HG03097 (cell line): ENCODE results near the gene GRWD1.
A peak's percentile ranks its signal among the peaks of the same experiment; 100 is the strongest.

ENCODE experiments used
- ATAC-seq: cut with Tn5 transposase; IDR thresholded peaks from one replicate; pipeline ENCODE4 v1.9.1; 2021; ENCODE audit not compliant: unreplicated experiment, low FRiP score

GRWD1 gene

DNA sequence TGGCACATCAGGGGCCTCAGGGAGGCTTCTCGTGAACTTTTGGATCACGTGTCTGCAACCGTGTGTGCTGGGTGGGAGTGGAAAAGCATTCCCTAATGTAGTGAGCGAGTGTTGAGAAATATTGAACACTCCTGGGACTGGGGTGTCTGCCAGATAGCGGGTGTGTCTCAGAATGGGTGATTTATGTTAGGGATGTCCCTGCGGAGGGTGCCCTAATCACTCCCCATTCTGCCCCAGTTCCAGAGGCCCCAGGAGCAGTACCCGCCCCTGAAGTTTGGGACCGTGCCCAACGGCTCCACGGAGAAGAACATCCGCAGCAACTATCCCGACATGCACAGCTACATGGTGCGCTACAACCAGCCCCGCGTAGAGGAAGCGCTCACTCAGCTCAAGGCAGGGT, 24.2 kb upstream of the GRWD1 start:
- no peak for ATAC-seq

DNA sequence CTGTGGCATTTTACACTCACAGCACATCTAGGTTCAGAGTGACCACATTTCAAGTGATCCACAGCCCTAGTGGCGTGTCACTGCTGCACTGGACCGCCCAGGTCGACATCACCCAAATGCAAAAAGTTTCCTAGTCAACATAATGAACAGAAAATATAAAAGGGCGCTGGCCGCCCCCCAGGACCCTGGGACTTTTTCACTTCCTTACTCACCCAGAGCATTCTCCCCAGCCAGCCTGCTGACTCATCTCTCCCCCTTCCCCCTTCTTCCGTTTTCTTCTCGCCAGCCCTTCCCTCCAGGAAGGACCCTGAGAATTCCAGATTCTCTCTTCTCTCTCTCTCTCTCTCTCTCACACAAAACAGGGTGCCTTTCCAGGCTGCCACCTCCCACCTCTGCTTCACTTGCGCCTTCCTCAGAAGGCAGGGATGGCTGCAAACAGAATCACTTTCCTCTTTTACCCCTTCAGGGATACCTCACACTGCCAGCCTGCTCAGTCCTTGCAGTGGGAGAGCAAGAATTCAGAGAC, 21.0 kb upstream of the GRWD1 start:
- no peak for ATAC-seq

DNA sequence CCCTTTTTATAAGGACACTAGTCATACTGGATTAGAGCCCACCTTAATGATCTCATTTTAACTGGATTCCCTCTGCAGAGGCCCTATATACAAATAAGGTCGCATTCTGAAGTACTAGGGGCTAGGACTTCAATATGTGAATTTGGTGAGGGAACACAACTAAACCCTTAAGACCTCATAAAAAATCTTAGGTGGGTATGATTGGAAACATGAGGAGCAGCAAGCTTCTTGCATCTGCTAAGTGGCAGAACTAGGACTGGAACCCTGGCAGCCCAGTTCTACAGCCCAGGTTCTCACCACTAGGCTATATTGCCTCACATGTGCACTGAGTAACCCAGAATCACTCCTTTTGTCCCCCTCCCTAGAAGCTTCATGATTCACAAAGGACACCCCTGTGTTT, 17.1 kb upstream of the GRWD1 start:
- ATAC-seq, result no peak

DNA sequence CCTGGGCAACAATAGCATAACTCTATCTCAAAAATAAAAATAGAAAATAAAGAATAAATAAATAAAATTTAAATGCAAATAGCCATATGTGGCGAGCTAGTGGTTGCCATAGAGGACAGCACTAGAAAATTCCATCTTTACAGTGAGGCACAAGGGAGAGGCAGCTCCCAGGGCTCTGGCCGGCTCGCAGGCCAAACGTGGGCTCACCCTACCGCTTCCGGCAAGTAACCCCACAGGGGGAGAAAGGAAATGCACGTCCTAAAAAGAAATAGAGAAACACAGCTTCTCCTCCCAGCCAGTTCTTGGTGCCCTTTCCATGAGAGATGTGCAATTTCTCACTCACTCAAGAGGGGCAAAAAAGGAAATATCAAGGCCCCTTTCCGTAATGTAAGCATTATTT, 12.4 kb upstream of the GRWD1 start:
- ATAC-seq, result no peak

DNA sequence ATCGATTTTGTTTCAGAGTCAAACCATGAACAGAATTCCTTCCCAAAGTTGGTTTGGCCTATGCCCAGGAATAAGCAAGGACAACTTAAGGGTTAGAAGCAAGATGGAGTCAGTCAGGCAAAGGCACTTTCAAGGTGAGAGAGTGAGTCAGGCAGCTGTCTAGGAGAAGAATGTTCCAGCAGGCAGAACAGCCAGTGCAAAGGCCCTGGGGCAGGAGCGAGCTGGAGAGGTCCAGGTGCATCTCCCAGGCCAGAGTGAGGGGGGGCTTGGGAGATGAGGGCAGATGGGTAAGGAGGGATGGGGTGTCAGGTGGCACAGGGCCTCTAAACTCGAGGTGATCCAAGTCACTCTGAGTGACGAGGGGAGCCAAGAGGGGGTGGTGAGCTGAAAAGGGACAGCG, 9.2 kb upstream of the GRWD1 start:
- no peak for ATAC-seq

DNA sequence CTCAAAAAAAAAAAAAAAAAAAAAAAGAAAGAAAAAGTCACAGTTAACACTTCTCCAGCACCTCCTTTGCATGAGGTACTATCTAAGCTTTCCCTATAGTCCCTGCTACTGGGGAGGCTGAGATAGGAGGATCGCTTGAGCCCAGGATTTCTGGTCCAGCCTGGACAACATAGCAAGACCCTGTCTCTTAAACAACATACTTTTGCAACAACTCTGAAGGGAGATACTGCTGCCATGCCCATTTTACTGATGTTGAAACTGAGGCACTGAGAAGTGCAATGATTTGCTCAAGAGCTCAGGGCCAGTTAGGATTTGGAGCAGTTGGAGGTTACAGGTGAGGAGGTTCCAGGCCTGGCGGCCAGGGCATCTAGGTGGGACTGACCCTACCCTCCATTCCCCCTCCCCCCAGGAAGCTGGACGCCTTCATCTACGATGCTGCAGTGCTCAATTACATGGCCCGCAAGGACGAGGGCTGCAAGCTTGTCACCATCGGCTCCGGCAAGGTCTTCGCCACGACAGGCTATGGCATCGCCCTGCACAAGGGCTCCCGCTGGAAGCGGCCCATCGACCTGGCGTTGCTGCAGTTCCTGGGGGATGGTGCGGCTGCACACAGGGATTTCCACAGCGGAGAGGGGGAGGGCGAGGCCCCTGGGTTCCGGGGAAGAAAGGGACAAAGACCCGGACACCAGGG, 4.3 kb upstream of the GRWD1 start:
- no peak for ATAC-seq

DNA sequence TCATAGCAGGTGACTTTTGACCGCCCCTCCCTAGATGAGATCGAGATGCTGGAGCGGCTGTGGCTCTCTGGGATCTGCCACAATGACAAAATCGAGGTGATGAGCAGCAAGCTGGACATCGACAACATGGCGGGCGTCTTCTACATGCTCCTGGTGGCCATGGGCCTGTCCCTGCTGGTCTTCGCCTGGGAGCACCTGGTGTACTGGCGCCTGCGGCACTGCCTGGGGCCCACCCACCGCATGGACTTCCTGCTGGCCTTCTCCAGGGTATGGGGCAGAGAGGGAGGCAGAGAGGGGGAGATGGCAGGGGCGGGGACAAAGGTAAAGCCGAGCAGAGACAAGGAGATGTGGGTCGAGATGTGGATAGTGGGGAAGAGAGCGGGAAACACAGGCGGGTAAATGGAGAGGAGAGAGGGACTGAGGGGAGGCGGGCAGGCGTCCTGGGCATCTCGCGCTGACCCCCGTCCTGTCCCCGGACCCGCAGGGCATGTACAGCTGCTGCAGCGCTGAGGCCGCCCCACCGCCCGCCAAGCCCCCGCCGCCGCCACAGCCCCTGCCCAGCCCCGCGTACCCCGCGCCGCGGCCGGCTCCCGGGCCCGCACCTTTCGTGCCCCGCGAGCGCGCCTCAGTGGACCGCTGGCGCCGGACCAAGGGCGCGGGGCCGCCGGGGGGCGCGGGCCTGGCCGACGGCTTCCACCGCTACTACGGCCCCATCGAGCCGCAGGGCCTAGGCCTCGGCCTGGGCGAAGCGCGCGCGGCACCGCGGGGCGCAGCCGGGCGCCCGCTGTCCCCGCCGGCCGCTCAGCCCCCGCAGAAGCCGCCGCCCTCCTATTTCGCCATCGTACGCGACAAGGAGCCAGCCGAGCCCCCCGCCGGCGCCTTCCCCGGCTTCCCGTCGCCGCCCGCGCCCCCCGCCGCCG, 3.4 kb upstream of the GRWD1 start:
- no peak for ATAC-seq

DNA sequence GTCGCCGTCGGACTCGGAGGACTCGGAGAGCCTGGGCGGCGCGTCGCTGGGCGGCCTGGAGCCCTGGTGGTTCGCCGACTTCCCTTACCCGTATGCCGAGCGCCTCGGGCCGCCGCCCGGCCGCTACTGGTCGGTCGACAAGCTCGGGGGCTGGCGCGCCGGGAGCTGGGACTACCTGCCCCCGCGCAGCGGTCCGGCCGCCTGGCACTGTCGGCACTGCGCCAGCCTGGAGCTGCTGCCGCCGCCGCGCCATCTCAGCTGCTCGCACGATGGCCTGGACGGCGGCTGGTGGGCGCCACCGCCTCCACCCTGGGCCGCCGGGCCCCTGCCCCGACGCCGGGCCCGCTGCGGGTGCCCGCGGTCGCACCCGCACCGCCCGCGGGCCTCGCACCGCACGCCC, 2.5 kb upstream of the GRWD1 start:
- no peak for ATAC-seq

DNA sequence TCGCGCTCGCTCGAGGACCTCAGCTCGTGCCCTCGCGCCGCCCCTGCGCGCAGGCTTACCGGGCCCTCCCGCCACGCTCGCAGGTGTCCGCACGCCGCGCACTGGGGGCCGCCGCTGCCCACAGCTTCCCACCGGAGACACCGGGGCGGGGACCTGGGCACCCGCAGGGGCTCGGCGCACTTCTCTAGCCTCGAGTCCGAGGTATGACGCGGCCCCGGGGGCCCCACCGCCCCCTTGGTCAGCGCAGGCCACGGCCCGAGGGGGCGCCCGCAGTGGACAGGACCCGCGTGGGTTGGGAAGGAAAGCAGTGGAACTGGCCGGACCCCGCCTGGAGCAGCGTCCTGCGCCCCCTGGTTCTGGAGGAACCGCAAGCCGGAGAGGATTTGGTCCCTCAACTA, 2.1 kb upstream of the GRWD1 start:
- ATAC-seq, result no peak

DNA sequence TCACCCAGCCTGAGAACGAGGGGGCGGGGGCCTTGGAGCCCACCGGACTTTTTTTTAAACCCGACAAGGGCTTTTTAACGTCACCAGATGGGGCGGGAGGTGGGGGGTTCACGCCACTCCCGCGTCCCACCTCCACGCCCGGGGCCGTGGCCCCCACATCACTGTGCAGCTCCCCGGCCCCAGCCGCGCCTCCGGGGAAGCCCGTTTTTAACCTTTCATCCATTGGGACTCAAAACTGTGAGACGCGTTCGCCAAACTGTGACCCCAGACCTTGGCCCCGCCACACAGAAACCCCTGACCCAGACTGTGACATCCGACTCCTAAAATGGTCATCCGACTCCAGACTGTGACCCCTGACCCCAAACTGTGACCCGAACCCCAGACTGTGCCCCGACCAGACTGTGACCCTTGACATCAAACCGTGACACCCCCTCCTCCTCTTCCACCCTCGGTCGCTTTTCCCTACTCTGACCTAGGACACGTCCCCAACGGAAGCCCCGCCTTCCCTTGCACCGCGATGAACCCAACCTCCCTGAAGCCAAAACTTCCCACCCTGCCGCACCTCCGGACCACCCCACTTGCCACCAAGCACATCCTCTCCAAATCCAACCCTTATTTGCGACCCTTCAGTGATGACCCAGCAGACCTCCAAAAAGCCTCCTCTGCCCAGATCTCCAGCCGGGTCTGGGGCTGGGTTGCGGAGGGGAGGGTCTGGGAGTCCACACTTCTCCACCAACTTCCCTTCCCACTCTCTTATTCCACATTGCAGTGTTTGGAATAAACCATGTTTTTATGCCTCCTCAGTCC, 1.5 kb upstream of the GRWD1 start:
- no peak for ATAC-seq

DNA sequence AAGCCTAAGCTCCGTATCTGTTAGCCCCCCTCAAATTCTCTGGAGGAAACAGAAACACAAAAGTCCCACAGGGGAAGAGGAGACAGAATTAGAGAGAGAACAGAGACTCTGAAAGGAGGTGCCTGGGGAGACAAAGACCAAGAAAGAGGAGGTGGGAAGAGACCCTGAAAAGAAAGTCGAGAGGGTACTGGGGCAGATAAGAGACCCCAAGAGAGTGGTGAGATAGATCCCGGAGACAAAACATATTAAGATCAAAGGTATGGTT, 915 bp upstream of the GRWD1 start:
- ATAC-seq, result no peak

DNA sequence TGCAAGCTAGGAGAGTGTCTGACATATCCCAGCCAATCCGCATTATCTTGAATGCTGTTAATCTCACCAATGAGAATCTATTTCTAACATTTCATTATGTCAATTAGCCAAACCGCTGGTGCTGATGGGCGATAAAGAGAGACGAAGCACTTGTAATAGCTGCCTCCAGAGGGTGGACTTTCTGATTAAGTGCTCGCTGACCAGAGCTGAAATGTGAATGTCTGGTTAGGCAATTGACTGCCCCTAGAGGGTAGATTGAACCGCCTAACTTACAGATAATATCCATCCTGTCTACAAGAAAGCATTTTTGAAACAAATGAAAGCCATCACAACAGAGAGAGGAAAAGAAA, 552 bp upstream of the GRWD1 start:
- peak; percentile 31 for ATAC-seq

DNA sequence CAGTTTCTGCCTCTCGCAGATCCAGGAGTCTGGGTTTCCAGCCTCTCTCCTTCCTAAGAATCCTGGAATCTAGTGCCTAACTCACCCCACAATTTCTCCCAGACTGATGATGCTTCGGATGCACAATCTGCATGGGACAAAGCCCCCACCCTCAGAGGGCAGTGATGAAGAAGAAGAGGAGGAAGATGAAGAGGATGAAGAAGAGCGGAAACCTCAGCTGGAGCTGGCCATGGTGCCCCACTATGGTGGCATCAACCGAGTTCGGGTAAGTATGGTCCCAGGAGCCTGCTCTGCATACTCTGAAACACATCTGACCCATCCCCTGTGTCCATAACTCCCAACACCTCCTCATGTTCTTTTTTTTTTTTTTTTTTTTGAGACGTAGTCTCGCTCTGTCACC, 796 bp downstream of the GRWD1 start:
- ATAC-seq, result no peak

DNA sequence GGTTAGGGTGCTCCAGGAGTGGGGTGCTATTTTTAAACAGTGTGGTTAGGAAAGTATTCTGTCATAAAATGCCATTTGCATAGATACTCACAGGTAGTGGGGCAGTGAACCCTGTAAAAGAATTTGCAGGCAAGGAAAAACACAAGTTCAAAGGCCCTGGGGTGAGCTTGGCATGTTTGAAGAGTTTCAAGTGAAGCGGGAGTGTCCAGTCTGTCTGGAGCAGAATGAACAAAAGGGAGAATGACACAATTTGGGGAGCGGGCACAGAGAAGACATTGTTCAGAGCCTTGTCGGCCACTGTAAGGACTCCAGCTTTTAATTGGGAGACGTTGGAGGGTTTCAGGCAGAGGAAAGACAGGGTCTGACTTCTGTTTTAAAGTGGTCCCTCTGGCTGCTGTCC, 2.8 kb downstream of the GRWD1 start:
- no peak for ATAC-seq

DNA sequence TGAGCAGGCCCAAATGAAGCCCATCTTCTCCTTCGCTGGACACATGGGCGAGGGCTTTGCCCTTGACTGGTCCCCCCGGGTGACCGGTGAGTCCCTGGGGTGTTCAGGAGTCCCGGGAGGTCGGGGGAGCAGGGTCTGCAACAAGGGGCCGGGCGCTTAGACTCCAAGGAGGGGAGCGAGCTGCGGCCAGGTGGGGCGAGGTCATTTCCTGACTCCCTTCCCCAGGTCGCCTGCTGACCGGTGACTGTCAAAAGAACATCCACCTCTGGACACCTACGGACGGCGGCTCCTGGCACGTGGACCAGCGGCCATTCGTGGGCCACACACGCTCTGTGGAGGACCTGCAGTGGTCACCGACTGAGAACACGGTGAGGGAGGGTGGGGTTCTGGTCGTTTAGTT, 4.7 kb downstream of the GRWD1 start:
- no peak for ATAC-seq

DNA sequence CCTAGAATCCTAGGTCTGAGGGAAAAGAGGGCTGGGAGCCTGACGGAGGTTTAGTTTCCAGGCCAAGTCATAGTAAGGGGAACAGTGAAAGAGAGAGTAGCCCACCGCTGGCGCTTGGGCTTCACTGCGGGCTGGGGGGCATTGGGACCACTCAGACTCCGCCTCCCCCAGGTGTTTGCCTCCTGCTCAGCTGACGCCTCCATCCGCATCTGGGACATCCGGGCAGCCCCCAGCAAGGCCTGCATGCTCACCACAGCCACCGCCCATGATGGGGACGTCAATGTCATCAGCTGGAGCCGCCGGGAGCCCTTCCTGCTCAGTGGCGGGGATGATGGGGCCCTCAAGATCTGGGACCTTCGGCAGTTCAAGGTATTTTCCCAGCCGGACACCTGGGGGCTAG, 5.1 kb downstream of the GRWD1 start:
- no peak for ATAC-seq

DNA sequence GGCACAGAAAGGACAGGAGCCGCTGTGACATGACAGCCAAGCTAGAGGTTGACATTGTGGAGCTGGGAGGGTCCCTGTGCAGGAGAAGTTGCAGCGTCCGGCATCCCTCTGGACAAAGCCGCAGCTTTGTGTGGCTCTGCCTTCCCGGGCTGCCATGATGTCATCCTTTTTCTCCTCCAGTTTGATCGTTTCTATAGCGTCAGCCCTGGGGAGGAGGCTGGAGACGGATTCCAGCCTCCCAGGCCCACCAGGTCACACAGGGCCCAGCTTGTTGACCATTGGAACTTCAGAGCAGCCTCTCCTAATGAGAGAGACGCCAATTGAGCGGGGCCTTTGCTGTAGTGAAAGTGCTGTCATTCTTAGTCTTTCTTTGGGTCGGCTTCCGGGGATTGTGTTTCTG, 5.8 kb downstream of the GRWD1 start:
- ATAC-seq, result no peak

DNA sequence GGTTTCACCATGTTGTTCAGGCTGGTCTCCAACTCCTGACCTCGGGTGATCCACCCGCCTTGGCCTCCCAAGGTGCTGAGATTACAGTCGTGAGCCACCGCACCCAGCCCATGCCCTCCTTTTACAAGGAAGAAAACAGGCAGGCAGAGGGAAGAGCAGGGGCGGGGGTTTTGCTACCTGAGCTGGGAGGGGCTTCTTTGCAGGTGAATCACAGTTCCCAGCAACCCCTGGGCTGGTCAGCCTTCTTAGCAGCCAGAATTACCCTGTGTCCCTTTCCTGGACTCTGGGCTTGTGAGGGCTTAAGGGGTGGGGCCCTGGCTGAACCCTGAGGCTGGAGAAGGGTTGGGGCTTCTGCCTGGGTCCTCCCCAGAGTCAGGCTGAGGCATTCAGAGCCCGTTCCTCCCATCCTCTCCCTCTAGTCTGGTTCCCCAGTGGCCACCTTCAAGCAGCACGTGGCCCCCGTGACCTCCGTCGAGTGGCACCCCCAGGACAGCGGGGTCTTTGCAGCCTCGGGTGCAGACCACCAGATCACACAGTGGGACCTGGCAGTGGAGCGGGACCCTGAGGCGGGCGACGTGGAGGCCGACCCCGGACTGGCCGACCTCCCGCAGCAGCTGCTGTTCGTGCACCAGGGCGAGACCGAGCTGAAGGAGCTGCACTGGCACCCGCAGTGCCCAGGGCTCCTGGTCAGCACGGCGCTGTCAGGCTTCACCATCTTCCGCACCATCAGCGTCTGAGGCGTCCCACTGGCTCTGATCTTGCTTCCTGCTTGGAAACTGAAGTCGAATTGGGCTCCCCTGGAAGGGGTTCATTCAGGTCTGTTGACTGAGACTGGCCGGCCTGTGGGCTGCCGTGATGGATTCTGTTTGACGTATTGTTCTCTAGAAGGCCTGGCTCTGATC, 6.8 kb downstream of the GRWD1 start:
- no peak for ATAC-seq

DNA sequence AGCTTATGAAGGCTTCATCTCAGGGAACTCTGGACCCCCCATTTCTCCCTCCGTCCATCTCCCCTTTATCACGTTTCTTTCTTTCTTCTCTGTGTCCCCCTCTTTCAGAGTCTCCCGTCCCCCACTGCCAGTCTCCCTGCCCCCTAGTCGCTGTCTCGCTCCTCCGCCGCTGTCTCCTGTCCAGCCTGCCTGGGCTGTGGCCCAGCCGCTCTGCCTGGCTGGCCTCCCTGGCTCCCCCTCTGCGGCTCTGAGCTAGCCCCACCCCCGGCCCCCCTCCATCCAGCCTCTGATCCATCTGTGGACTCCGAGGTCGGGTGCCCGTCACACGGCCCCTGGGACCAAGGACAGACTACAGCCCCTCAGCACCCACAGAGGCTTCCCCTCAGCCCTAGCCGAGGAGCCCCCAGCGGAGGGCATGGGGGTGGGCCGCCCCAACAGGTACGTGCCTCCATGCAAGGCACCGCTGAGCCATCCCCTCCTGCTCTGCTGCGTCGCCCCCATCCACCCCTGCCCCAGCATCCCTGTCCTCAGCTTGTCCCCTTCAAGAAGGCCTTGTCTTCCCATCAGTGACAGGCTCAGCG, 8.5 kb downstream of the GRWD1 start:
- ATAC-seq, result no peak
